T-helper 2 cell treated with Interferon-gamma antibody and Interleukin-4, amounts not matched to agents 5 μg/mL and 100 μg/mL, for 36 hours (primary cell): ENCODE results near the gene HIVEP1.
A peak's percentile ranks its signal among the peaks of the same experiment; 100 is the strongest.

ENCODE experiments used
- DNase-seq: peaks from one replicate; pipeline ENCODE4 v3.0.0; 2021; ENCODE audit warnings: low spot score
- H3K27ac Mint-ChIP-seq: one replicate; pipeline ENCODE4 v1.8.0; 2021; ENCODE audit warnings: mild to moderate bottlenecking, mixed read lengths
- H3K27me3 Mint-ChIP-seq: one replicate; pipeline ENCODE4 v1.8.0; 2021; ENCODE audit warnings: low read depth, mixed read lengths
- H3K36me3 Mint-ChIP-seq: one replicate; pipeline ENCODE4 v1.8.0; 2021; ENCODE audit warnings: low read depth, mixed read lengths
- H3K4me1 Mint-ChIP-seq: one replicate; pipeline ENCODE4 v1.8.0; 2021; ENCODE audit warnings: low read depth, mixed read lengths
- H3K4me3 Mint-ChIP-seq: one replicate; pipeline ENCODE4 v1.8.0; 2022; ENCODE audit warnings: mild to moderate bottlenecking, moderate library complexity, mixed read lengths
- H3K9me3 Mint-ChIP-seq: one replicate; pipeline ENCODE4 v1.8.0; 2021; ENCODE audit warnings: mixed read lengths

HIVEP1 gene

DNA sequence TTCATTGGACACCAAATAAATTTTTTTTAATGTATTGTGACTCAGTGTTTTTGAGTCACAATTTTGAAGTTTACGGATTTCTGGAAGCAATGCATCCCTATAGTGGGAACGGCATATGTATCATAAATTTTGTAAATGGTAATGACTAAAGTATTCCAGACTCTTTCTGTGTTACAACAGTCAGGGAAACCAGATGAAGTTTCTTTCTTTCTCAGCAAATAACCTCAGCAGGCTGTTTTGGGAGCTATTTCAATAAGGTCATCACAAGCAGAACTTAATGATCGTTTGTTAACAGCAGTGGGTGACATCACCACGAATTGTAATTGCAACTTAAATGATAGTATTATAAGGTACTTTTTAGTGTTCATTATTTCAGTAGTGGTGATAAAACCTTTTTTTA lies 52.0 kb downstream of the HIVEP1 start:
- Mint-ChIP-seq H3K4me3 (peak overlapping the region; percentile 12), H3K4me1 (peaks cover 48% of the 10 kb centered on the region), H3K36me3 (peaks cover 21% of the 10 kb centered on the region), H3K9me3 (no peaks in the 10 kb centered on the region), H3K27ac (no peak overlapping the region), H3K27me3 (no peaks in the 10 kb centered on the region)
- DNase-seq: no peak

- Mint-ChIP-seq H3K36me3 (peaks cover 18% of the 10 kb centered on the region), H3K9me3 (no peaks in the 10 kb centered on the region), H3K4me1 (peaks cover 46% of the 10 kb centered on the region), H3K4me3 (peak overlapping the region; percentile 12), H3K27ac (peak overlapping the region; percentile 24), H3K27me3 (no peaks in the 10 kb centered on the region)
- no peak for DNase-seq
Observed at GRCh38 chr6:12064538-12065071, 52.5 kb downstream of the HIVEP1 start.

- no peak for DNase-seq
- Mint-ChIP-seq H3K36me3 (peaks cover 17% of the 10 kb centered on the region), H3K4me3 (peak overlapping the region; percentile 18), H3K27ac (peak overlapping the region; percentile 67), H3K27me3 (no peaks in the 10 kb centered on the region), H3K4me1 (peaks cover 44% of the 10 kb centered on the region), H3K9me3 (no peaks in the 10 kb centered on the region)
Observed at GRCh38 chr6:12065321-12066140, 53.4 kb downstream of the HIVEP1 start.

DNA sequence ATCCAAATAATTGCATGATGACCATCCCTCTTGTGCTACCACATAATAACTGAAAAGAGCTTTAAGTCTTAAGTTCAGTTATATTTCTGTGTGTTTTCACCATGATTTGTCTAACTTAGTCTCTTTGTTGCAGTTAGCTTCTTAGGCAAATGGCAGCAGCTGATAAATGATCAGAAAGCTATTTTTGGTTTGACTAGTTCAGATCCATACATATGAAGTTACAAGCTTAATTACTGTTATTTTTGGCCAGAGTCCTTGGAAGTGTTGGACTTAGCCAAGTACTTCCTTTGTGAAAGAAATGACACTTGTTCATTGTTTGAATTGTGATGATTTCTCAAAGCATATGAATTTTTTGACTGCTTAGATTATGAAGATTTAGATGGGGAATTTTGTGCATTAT lies 54.2 kb downstream of the HIVEP1 start:
- no peak overlapping the region for H3K4me3 Mint-ChIP-seq
- peaks cover 44% of the 10 kb centered on the region for H3K4me1 Mint-ChIP-seq
- no peaks in the 10 kb centered on the region for H3K9me3 Mint-ChIP-seq
- no peaks in the 10 kb centered on the region for H3K27me3 Mint-ChIP-seq
- DNase-seq: no peak
- peak overlapping the region; percentile 67 for H3K27ac Mint-ChIP-seq
- peaks cover 17% of the 10 kb centered on the region for H3K36me3 Mint-ChIP-seq

GRCh38 chr6:12068899-12069557 lies 56.9 kb downstream of the HIVEP1 start:
- peaks cover 12% of the 10 kb centered on the region for H3K36me3 Mint-ChIP-seq
- no peaks in the 10 kb centered on the region for H3K9me3 Mint-ChIP-seq
- no peaks in the 10 kb centered on the region for H3K27me3 Mint-ChIP-seq
- H3K27ac Mint-ChIP-seq: no peak overlapping the region
- no peak for DNase-seq
- no peak overlapping the region for H3K4me3 Mint-ChIP-seq
- peaks cover 42% of the 10 kb centered on the region for H3K4me1 Mint-ChIP-seq

- Mint-ChIP-seq H3K9me3 (no peaks in the 10 kb centered on the region), H3K36me3 (peaks cover 8% of the 10 kb centered on the region), H3K27me3 (no peaks in the 10 kb centered on the region), H3K4me1 (peaks cover 36% of the 10 kb centered on the region), H3K4me3 (no peak overlapping the region), H3K27ac (no peak overlapping the region)
- no peak for DNase-seq
Observed at GRCh38 chr6:12069891-12070529, 57.9 kb downstream of the HIVEP1 start.

DNA sequence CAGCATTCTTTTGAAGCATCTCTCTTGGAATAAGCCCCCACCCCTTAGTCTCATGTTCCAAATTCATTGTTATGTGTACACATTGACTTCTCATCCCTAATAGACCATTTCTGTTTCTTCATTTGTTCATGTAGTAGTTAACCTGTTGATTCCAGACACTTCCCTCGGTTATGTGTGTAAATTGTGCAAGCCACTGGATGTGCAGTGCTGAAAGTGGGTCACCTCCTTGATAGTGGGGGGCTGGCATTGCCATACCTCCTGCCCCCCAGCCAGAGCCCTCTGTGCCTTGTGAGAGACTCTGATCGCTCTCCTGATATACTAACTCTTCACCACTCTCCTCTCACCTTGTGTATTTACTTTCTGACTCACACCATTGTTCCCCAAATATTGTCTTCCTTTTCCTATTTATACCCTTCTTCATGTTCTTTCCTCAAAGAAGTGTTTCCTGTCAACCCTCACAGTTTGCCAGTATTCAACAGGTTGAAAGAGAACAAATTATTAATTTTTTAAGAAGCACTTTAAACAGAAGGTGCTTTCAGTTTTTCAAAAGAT lies 59.0 kb downstream of the HIVEP1 start:
- Mint-ChIP-seq H3K4me1 (peaks cover 30% of the 10 kb centered on the region), H3K9me3 (no peaks in the 10 kb centered on the region), H3K27me3 (no peaks in the 10 kb centered on the region), H3K4me3 (no peak overlapping the region), H3K27ac (no peak overlapping the region), H3K36me3 (peaks cover 3% of the 10 kb centered on the region)
- DNase-seq: no peak

- H3K4me1 Mint-ChIP-seq: peaks cover 30% of the 10 kb centered on the region
- DNase-seq: no peak
- no peak overlapping the region for H3K4me3 Mint-ChIP-seq
- no peaks in the 10 kb centered on the region for H3K9me3 Mint-ChIP-seq
- no peaks in the 10 kb centered on the region for H3K36me3 Mint-ChIP-seq
- H3K27ac Mint-ChIP-seq: no peak overlapping the region
- H3K27me3 Mint-ChIP-seq: no peaks in the 10 kb centered on the region
Observed at GRCh38 chr6:12075067-12075563, 63.0 kb downstream of the HIVEP1 start.

- Mint-ChIP-seq H3K4me3 (no peak overlapping the region), H3K36me3 (no peaks in the 10 kb centered on the region), H3K4me1 (peaks cover 27% of the 10 kb centered on the region), H3K27me3 (no peaks in the 10 kb centered on the region), H3K27ac (no peak overlapping the region), H3K9me3 (no peaks in the 10 kb centered on the region)
- DNase-seq: no peak
Observed at GRCh38 chr6:12077021-12077710, 65.1 kb downstream of the HIVEP1 start.

- Mint-ChIP-seq H3K9me3 (no peaks in the 10 kb centered on the region), H3K27me3 (no peaks in the 10 kb centered on the region), H3K4me3 (no peak overlapping the region), H3K36me3 (no peaks in the 10 kb centered on the region), H3K27ac (no peak overlapping the region), H3K4me1 (peaks cover 25% of the 10 kb centered on the region)
- DNase-seq: no peak
Observed at GRCh38 chr6:12078014-12078413, 65.9 kb downstream of the HIVEP1 start.

DNA sequence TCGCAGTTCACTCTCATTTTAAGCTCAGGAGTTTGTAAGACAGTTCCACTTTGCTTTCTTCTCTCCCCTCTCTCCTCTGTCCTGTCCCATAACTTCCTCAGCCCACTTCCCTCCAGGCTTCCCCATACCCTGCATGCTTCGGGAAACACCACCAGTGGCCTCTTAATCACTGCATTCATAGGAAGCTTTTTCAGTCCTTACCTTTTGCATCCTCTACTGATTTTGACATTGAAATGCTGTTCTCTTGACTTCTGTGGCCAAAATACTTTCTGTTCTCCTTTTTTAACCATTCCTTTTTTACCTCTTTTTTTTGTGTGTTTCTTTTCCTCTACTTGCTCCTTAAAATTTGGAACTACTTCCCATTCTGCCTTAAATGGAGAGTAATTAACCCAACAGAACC lies 69.7 kb downstream of the HIVEP1 start:
- no peak overlapping the region for H3K4me3 Mint-ChIP-seq
- no peak overlapping the region for H3K27ac Mint-ChIP-seq
- H3K9me3 Mint-ChIP-seq: no peaks in the 10 kb centered on the region
- H3K36me3 Mint-ChIP-seq: no peaks in the 10 kb centered on the region
- no peaks in the 10 kb centered on the region for H3K27me3 Mint-ChIP-seq
- no peak for DNase-seq
- H3K4me1 Mint-ChIP-seq: peaks cover 18% of the 10 kb centered on the region

DNA sequence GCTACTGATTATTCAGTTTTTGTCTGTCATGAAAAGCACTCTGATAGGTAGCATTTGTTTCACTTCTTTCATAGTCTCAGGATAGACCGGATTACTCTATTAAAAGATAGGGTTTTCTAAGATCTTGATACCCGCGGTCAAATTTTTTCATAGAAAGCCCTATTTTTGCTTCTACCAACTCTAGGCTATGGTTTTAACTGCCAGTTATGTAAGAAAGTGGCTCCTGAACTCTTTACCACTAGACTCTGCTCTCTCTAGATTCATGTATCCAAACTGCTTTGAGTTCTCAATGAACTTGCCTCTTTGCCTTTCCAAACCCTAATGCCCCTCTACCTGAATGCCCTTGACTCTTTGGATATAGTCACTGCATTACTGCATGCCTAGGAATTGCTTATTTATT lies 70.3 kb downstream of the HIVEP1 start:
- Mint-ChIP-seq H3K4me3 (no peak overlapping the region), H3K36me3 (no peaks in the 10 kb centered on the region), H3K4me1 (peaks cover 16% of the 10 kb centered on the region), H3K9me3 (no peaks in the 10 kb centered on the region), H3K27ac (no peak overlapping the region), H3K27me3 (no peaks in the 10 kb centered on the region)
- no peak for DNase-seq

GRCh38 chr6:12083302-12083701 lies 71.2 kb downstream of the HIVEP1 start:
- no peak for DNase-seq
- peaks cover 16% of the 10 kb centered on the region for H3K4me1 Mint-ChIP-seq
- no peaks in the 10 kb centered on the region for H3K9me3 Mint-ChIP-seq
- no peak overlapping the region for H3K4me3 Mint-ChIP-seq
- no peaks in the 10 kb centered on the region for H3K36me3 Mint-ChIP-seq
- no peak overlapping the region for H3K27ac Mint-ChIP-seq
- H3K27me3 Mint-ChIP-seq: no peaks in the 10 kb centered on the region
